Natural killer cell (primary cell): Measurements from ENCODE around the gene FMO4. TPM values are rescaled to one million over a fixed set of nuclear protein-coding genes. Genes with fewer than 3 reads are reported as not detected.

Experiments used
- ATAC-seq, 3 donors: fragments of 150-1000 bp in 2 of 3; fragments of 200-7000 bp in 1 of 3; cut with Tn5 transposase; 1 replicate in 1 of 3; 2 replicates in 2 of 3; pipeline ENCODE4 v1.10.0; 2021; ENCODE audit warnings: mild to moderate bottlenecking in 2 of 3, moderate library complexity in 2 of 3
- DNase-seq, 2 donors: peaks; one replicate each; pipeline versions ENCODE4 v3.0.0 to v3.0.0-alpha.2; 2013 to 2021; ENCODE audit warnings: mixed read lengths in 1 of 2
- H3K27ac ChIP-seq: one replicate; pipeline ENCODE4 v1.5.1; 2013; ENCODE audit warnings: mild to moderate bottlenecking, low read length
- H3K27me3 ChIP-seq: one replicate; pipeline ENCODE4 v1.6.1; 2013; ENCODE audit warnings: low read length; ENCODE audit not compliant: control insufficient read depth, insufficient read depth
- H3K36me3 ChIP-seq: one replicate; pipeline ENCODE4 v1.6.1; 2013; ENCODE audit warnings: low read length; ENCODE audit not compliant: control insufficient read depth, insufficient read depth
- H3K4me1 ChIP-seq: one replicate; pipeline ENCODE4 v1.6.1; 2013; ENCODE audit warnings: low read length; ENCODE audit not compliant: control insufficient read depth, insufficient read depth
- H3K4me3 ChIP-seq: one replicate; pipeline ENCODE4 v1.5.1; 2013; ENCODE audit warnings: low read length
- H3K9me3 ChIP-seq: one replicate; pipeline ENCODE4 v1.6.1; 2013; ENCODE audit warnings: low read length; ENCODE audit not compliant: control insufficient read depth, insufficient read depth
- H3K27ac Mint-ChIP-seq, 2 donors: one replicate each; pipeline ENCODE4 v1.8.0; 2022; ENCODE audit warnings: mild to moderate bottlenecking in 2 of 2, mixed read lengths in 2 of 2, moderate library complexity in 1 of 2
- H3K27me3 Mint-ChIP-seq, 2 donors: one replicate each; pipeline ENCODE4 v1.8.0; 2022; ENCODE audit warnings: low read depth in 2 of 2, mixed read lengths in 2 of 2
- H3K36me3 Mint-ChIP-seq: one replicate; pipeline ENCODE4 v1.8.0; 2022; ENCODE audit warnings: mixed read lengths
- H3K4me1 Mint-ChIP-seq, 2 donors: one replicate each; pipeline ENCODE4 v1.8.0; 2022; ENCODE audit warnings: mixed read lengths in 2 of 2
- H3K4me3 Mint-ChIP-seq: one replicate; pipeline ENCODE4 v1.8.0; 2022; ENCODE audit warnings: mild to moderate bottlenecking, moderate library complexity, mixed read lengths
- H3K9me3 Mint-ChIP-seq, 2 donors: one replicate each; pipeline ENCODE4 v1.8.0; 2022; ENCODE audit warnings: mixed read lengths in 2 of 2
- CTCF ChIP-seq: fragments of 200-600 bp; IDR thresholded peaks from one replicate; pipeline ENCODE4 v1.8.0; 2022; ENCODE audit warnings: antibody characterized with exemption
- WGBS: methylation state at CpG from one replicate; pipeline ENCODE4 v1.1.7; 2013; ENCODE audit warnings: missing lambda C conversion rate; ENCODE audit not compliant: insufficient coverage; 5-methylcytosine and 5-hydroxymethylcytosine counted together
- intact Hi-C: fragments of 100-400 bp; cut with micrococcal nuclease; formaldehyde crosslinking; loops from one replicate; pipeline ENCODE4 v1.14.2; 2022
- total RNA-seq, 4 donors: library from RNA; stranded (reverse); fragments of 120-200 nt in 1 of 4; gene quantifications; one replicate each; pipeline versions ENCODE4 v1.2.3 to v1.2.4, GENCODE V29; 2013 to 2022

FMO4 gene
- 1 to 10 TPM; 3.2 to 3.8 (median 3.6) TPM for total RNA-seq
- 4.5 TPM for total RNA-seq (2013)

GRCh38 chr1:171313835-171314320 is at the start of gene FMO4:
TSS of gene FMO4 (plus strand) at chr1:171314183. CDS start at chr1:171319826, 5,643 bp downstream.
- Mint-ChIP-seq H3K27me3 (no peaks in the 10 kb centered on the region), H3K4me1 (peaks cover 16 to 18% of the 10 kb centered on the region in 2 donors), H3K27ac (peak within 1 kb of the TSS; percentile 83 to 94), H3K9me3 (no peaks in the 10 kb centered on the region), H3K4me3 (peak within 1 kb of the TSS; percentile 84), H3K36me3 (no peaks in the 10 kb centered on the region)
- Histone ChIP-seq H3K27me3 (no peaks in the 10 kb centered on the region), H3K36me3 (no peaks in the 10 kb centered on the region), H3K9me3 (no peaks in the 10 kb centered on the region), H3K4me3 (no peak within 1 kb of the TSS), H3K4me1 (peaks cover 2% of the 10 kb centered on the region), H3K27ac (peak within 1 kb of the TSS; percentile 63)
- DNase-seq (peak; percentile 59 to 96), ATAC-seq (peak; percentile 100)
- peak; percentile 81 for TF ChIP-seq CTCF
- intact Hi-C loops: loop anchor here (5.0 kb wide), 4 partner anchors 347 to 1302 kb away; partner anchors contain the start of gene GORAB
- 0% methylated on average over 7 of the region's 10 CpGs for WGBS

- Mint-ChIP-seq H3K27me3 (peaks cover 4 to 13% of the 10 kb centered on the region in 2 donors), H3K36me3 (no peaks in the 10 kb centered on the region), H3K4me3 (no peak overlapping the region), H3K27ac (no peak overlapping the region), H3K4me1 (no peaks in the 10 kb centered on the region), H3K9me3 (no peaks in the 10 kb centered on the region)
- DNase-seq (no peak), ATAC-seq (no peak)
- no peak overlapping the region for H3K4me3 ChIP-seq
- no peak overlapping the region for H3K27ac ChIP-seq
- H3K27me3 ChIP-seq: no peaks in the 10 kb centered on the region
- H3K36me3 ChIP-seq: no peaks in the 10 kb centered on the region
- intact Hi-C loops: no loop called here
- no peaks in the 10 kb centered on the region for H3K9me3 ChIP-seq
- no CpG with 5 or more reads among the region's 2 CpGs for WGBS
- TF ChIP-seq CTCF: no peak
- no peaks in the 10 kb centered on the region for H3K4me1 ChIP-seq
These were observed 48.3 kb upstream of the FMO4 start for GRCh38 chr1:171265686-171266085.

- WGBS: 79% methylated on average over 4 of the region's 4 CpGs
- intact Hi-C loops: no loop called here
- H3K9me3 Mint-ChIP-seq: no peaks in the 10 kb centered on the region
These were observed 47.1 kb upstream of the FMO4 start for GRCh38 chr1:171266930-171267329.

More at GRCh38 chr1:171266930-171267329, 47.1 kb upstream of the FMO4 start:
- Mint-ChIP-seq H3K36me3 (no peaks in the 10 kb centered on the region), H3K27ac (no peak overlapping the region), H3K27me3 (peaks cover 6 to 21% of the 10 kb centered on the region in 2 donors), H3K4me1 (no peaks in the 10 kb centered on the region), H3K4me3 (no peak overlapping the region)
- no peak for ATAC-seq
- no peak for TF ChIP-seq CTCF
- Histone ChIP-seq H3K27me3 (no peaks in the 10 kb centered on the region), H3K9me3 (no peaks in the 10 kb centered on the region), H3K27ac (no peak overlapping the region), H3K4me3 (no peak overlapping the region), H3K36me3 (no peaks in the 10 kb centered on the region), H3K4me1 (no peaks in the 10 kb centered on the region)
- DNase-seq: no peak
